ENCODE data around the gene CYP2S1. TPM values are rescaled to one million over a fixed set of nuclear protein-coding genes. Genes with fewer than 3 reads are reported as not detected.

The CYP2S1 gene
- total and polyA plus RNA-seq, 8 donors = 7.9 to 85.3 (median 27.4) TPM

DNA sequence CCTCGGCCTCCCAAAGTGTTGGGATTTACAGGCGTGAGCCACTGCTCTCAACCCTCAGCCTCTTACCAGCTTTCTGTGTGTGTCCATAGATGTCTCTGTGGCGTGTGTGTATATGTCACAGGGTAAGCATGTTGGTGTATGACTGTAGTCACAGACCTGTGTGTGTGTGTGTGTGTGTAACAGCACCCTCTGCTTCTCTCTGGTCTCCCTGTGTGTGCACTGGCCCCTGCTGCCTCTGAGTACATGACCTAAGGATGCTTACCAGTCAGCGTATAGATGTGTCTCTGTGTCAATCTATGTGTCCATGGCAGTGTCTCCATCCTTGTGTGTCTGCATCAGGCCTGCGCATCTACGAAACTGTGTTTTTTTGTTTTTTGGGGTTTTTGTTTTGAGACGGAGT, 31.6 kb downstream of the CYP2S1 start:
- Histone ChIP-seq H3K9me3 (no peaks in the 10 kb centered on the region), H3K4me1 (peaks cover 20 to 71% (median 39%) of the 10 kb centered on the region in 4 donors), H3K27me3 (peaks cover 0 to 22% (median 20%) of the 10 kb centered on the region in 3 donors), H3K4me3 (no peak overlapping the region), H3K36me3 (peaks cover 0 to 11% (median 5%) of the 10 kb centered on the region in 4 donors), H3K27ac (peak overlapping the region in 4 of 5 donors; percentile 81 to 94 (median 90))
- intact Hi-C loops (cut with DNase I; ENCODE audit: low total_unique reads) = loop anchor here (5.0 kb wide), 1 partner anchor 33 kb away; no protein-coding TSS in a partner anchor
- WGBS, 5 donors = 92 to 96% (median 95%) methylated on average over 6 to 7 of the region's 7 CpGs
- TF ChIP-seq, protein P1, sequence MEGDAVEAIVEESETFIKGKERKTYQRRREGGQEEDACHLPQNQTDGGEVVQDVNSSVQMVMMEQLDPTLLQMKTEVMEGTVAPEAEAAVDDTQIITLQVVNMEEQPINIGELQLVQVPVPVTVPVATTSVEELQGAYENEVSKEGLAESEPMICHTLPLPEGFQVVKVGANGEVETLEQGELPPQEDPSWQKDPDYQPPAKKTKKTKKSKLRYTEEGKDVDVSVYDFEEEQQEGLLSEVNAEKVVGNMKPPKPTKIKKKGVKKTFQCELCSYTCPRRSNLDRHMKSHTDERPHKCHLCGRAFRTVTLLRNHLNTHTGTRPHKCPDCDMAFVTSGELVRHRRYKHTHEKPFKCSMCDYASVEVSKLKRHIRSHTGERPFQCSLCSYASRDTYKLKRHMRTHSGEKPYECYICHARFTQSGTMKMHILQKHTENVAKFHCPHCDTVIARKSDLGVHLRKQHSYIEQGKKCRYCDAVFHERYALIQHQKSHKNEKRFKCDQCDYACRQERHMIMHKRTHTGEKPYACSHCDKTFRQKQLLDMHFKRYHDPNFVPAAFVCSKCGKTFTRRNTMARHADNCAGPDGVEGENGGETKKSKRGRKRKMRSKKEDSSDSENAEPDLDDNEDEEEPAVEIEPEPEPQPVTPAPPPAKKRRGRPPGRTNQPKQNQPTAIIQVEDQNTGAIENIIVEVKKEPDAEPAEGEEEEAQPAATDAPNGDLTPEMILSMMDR (IDR thresholded peaks at IDR 0.05) = no peak
- no peak for TF ChIP-seq POLR2A (IDR thresholded peaks at IDR 0.05)
- no peak for TF ChIP-seq POLR2AphosphoS5 (IDR thresholded peaks at IDR 0.05)
- TF ChIP-seq EP300 (IDR thresholded peaks at IDR 0.05) = no peak
- DNase-seq = no peak

DNA sequence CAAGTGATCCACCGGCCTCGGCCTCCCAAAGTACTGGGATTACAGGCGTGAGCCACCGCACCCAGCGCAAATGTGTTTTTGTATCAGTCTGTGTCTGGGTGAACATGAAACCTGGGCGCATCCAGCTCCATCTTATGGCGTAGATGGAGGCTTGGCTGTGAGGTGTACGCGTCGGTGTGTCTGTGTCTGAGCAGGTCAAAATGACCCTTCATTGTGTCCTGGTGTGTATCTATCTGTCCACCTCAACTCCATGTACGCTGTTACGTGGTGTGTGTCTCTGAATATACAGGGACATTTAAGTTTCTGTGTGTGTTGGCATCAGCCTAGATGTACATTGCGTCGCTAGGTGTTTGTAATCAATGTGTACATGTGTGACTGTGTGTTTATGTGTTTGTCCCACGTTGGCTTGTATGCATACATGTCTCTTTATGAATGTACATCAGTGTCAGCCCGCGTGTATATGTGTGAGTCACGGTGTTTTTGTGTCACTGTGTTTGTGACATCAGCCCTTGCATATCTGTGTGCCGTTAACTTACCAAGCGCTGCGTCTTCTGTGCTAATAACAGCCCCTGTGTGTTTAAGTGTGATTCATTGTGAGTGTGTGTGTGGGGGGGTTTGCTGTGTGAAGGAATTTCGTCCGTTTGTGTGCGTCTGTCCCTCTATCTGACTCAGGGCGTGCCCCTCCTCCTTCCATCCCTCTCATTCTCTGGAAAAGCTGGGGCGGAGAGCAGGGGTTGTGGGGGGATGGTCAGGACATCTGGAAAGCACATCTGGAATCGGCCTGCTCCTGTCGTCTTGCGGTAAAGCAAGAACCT, 32.4 kb downstream of the CYP2S1 start:
- TF ChIP-seq POLR2AphosphoS5 (IDR thresholded peaks at IDR 0.05) (peak in 2 of 3 donors; percentile 67 to 74), EP300 (IDR thresholded peaks at IDR 0.05) (no peak)
- intact Hi-C loops (cut with DNase I; ENCODE audit: low total_unique reads) = no loop called here
- Histone ChIP-seq H3K4me1 (peaks cover 20 to 71% (median 37%) of the 10 kb centered on the region in 4 donors), H3K36me3 (peaks cover 0 to 11% (median 5%) of the 10 kb centered on the region in 4 donors), H3K9me3 (no peaks in the 10 kb centered on the region), H3K27ac (peak overlapping the region; percentile 77 to 94 (median 90)), H3K4me3 (peak overlapping the region; percentile 43 to 56 (median 52)), H3K27me3 (peaks cover 0 to 15% (median 12%) of the 10 kb centered on the region in 3 donors)
- WGBS, 5 donors = 45 to 52% (median 46%) methylated on average over 23 to 29 of the region's 29 CpGs
- peak; percentile 35 to 88 for DNase-seq

DNA sequence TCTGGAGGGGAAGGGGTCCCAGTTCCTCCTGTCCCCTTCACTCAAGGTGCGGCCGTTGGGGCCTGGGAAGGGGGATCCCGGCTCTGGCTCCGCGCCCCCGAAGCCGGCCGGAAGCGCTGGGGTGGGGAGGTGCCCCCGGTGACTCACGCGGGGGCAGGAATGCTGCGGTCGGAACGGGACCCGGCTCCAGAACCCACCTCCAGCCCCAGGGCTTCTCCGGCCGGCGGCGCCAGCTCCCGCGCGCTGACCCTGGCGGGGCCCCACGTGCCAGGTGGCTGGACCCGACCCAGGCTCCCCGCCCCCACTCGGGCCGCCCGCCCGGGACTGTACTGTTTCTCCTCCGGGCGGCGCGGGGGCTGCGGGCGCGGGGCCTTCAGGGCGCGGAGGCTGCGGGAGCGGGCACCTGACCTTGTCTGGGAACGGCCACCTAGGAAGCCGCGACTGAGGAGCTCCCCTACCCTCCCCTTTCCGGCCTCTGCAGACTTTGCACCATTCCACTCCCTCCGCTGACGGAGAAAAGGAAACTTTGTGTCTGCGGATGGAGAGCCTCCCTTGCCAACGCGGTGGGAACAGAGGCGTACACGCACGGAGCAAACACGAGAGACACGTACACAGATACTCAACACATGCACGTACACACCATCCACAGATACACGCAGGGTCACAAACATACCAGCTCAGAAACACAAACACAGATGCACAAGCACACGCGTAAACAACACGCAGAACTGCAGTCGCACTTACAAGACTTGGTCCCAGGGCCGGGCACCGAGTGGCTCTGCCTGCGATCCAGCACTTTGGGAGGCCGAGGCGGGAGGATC, 33.2 kb downstream of the CYP2S1 start:
- TF ChIP-seq, protein P1 (IDR thresholded peaks at IDR 0.05) = peak in 2 of 7 experiments; percentile 12 to 18
- TF ChIP-seq POLR2AphosphoS5 (IDR thresholded peaks at IDR 0.05) = peak in 2 of 3 donors; percentile 10 to 16
- no peak for TF ChIP-seq POLR2A (IDR thresholded peaks at IDR 0.05)
- H3K27me3 ChIP-seq = peaks cover 0 to 11% (median 8%) of the 10 kb centered on the region in 3 donors
- no peaks in the 10 kb centered on the region for H3K9me3 ChIP-seq
- peaks cover 0 to 16% (median 4%) of the 10 kb centered on the region in 4 donors for H3K36me3 ChIP-seq
- intact Hi-C loops (cut with DNase I; ENCODE audit: low total_unique reads) = no loop called here
- DNase-seq = peak; percentile 62 to 89
- 1 to 10% (median 4%) methylated on average over 20 to 67 of the region's 67 CpGs for WGBS, 5 donors
- H3K27ac ChIP-seq = peak overlapping the region; percentile 77 to 94 (median 90)
- H3K4me3 ChIP-seq = peak overlapping the region; percentile 43 to 56 (median 52)
- H3K4me1 ChIP-seq = peaks cover 20 to 64% (median 33%) of the 10 kb centered on the region in 4 donors

DNA sequence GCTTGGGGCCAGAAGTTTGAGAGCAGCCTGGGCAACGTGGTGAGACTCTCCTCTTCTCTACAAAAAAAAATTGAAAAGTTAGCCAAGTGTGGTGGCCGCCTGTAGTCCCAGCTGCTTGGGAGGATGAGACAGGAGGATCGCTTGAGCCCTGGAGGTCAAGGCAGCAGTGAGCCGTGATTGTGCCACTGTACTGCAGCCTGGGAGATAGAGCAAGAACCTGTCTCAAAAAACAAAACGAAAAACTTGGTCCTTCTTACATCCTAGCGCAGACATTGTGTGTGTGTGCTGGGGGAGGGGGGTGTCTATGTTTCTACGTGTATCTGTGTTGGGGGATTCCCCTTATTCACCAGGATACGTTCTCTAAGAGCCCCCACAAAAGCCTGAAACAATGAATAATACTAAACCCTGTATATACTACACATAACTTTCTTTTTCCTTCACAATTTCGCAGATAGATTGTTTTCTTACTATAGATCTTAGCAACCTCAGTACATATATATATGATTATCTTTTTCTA, 33.9 kb downstream of the CYP2S1 start:
- Histone ChIP-seq H3K36me3 (peaks cover 0 to 14% (median 2%) of the 10 kb centered on the region in 4 donors), H3K4me3 (peak overlapping the region; percentile 43 to 56 (median 52)), H3K27me3 (peaks cover 0 to 11% (median 8%) of the 10 kb centered on the region in 3 donors), H3K27ac (peak overlapping the region; percentile 77 to 94 (median 90)), H3K4me1 (peaks cover 20 to 58% (median 32%) of the 10 kb centered on the region in 4 donors), H3K9me3 (no peaks in the 10 kb centered on the region)
- intact Hi-C loops (cut with DNase I; ENCODE audit: low total_unique reads) = no loop called here
- no peak for TF ChIP-seq EP300 (IDR thresholded peaks at IDR 0.05)
- no peak for TF ChIP-seq POLR2A (IDR thresholded peaks at IDR 0.05)
- TF ChIP-seq, protein P1 (IDR thresholded peaks at IDR 0.05) = no peak
- TF ChIP-seq POLR2AphosphoS5 (IDR thresholded peaks at IDR 0.05) = no peak
- WGBS, 5 donors = 48 to 57% (median 53%) methylated on average over 9 of the region's 9 CpGs
- no peak for DNase-seq
